NCI-H446 treated with DMSO at 0.1 percent for 48 hours (cell line): ENCODE measurements around the gene PCNX3.
"Not testable (repeated sequence)": the region's sequence is repeated elsewhere in the genome, so short reads cannot be mapped to it uniquely, and the experiment has no call there.

Experiments used
- DNase-seq: peaks from one replicate; lab custom pipeline; 2025; lab: John Stamatoyannopoulos, UW

Gene PCNX3

GRCh38 chr11:65655570-65656332 lies 40.2 kb downstream of the PCNX3 start:
- no peak for DNase-seq

DNA sequence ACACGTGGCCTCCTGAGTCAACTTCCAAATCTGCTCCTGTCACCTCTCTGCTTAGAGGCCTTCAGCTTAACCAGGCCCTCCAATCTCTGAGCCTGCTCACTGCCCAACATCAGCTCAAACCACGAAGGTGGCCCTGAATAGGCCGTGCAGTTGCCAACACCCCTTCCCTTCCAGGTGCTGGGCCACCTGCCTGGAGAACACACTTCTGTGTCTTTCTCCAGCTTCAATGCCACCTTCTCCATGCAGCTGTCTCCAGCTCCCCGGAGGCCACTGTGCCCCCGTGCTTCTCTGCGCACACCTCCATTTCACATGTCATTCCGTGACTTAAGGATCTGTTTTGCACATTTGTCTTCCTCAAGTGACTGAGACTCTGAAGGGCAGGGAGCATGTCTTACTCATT lies 41.9 kb downstream of the PCNX3 start:
- DNase-seq, result no peak

GRCh38 chr11:65658174-65659021 lies 42.8 kb downstream of the PCNX3 start:
- no peak for DNase-seq

GRCh38 chr11:65660038-65660437 lies 44.5 kb downstream of the PCNX3 start:
- DNase-seq, result no peak

DNA sequence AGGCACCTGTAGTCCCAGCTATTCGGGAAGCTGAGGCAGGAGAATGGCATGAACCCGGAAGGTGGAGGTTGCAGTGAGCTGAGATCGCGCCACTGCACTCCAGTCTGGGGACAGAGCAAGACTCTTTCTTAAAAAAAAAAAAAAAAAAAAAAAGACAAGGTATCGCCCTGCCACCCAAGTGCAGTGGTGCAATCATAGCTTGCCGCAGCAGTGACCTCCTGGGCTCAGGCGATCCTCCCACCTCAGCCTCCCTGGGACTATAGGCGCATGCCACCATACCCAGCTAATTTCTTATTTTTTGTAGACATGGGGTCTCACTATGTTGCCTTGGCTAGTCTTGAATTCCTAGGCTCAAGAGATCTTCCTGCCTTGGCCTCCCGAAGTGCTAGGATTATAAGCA lies 45.3 kb downstream of the PCNX3 start:
- DNase-seq, result not testable (repeated sequence)

- no peak for DNase-seq
Observed at GRCh38 chr11:65661599-65662246, 46.1 kb downstream of the PCNX3 start.

DNA sequence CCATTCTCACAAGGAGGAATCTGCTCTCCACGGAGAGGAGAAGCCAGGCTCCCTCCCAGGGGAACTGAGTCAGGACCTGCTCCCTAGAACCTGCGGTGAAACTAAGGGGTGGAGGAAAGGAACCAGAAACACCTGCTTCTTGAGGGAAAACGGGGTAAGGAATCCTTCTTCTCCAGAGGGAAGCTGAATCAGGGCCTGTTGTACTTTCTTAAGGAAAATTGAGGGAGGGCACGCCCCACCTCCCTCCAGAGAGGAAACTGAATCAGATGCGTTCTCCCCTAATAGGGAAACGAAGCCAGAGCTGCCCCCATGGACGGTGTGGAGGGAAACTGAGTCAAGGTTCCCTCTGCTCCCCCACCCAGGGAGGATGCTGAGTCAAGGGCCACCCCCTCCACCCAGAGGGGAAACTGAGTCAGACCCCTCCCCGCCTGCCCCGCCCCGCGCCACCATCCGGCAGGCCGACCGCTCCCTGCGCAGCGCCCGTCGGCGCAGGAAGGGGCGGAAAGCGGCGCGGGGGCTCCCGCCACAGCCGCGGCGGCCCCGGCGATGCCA lies 46.7 kb downstream of the PCNX3 start:
- DNase-seq, result no peak

GRCh38 chr11:65662799-65663638 lies 47.4 kb downstream of the PCNX3 start, which contains the start of gene RELA:
Gene RELA, minus strand, starts transcription at chr11:65662916. Its CDS starts 84 bp downstream, at chr11:65662832.
- peak; percentile 92 for DNase-seq

DNA sequence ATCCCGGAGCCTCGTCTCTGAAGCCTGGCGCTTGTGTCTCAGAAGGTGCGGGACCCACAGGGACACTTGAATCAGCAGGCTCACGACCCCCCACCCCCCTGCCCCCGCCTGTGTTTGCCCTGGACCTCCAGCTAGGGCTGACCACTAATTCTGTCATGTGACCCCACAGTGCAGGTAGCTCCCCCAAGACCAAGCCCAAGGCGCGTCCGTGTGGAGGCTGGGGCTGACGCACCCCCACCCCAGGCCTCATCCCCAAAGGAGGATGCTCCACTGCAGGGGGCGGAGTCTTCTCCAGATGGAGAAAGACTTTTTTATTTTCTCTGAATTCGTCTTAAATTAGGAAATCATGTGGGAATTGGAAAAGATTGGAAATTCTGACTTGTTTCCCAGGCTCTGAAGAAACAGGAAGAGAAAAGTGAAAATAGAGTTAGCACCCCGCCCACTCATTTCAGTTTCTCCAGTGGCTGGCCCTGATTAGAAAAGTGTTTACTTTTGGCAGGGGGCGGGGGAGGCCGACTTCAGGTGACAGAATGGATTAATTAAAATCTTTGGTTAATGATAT lies 48.1 kb downstream of the PCNX3 start:
- no peak for DNase-seq

- DNase-seq, result no peak
Observed at GRCh38 chr11:65672180-65672860, 56.7 kb downstream of the PCNX3 start.

DNA sequence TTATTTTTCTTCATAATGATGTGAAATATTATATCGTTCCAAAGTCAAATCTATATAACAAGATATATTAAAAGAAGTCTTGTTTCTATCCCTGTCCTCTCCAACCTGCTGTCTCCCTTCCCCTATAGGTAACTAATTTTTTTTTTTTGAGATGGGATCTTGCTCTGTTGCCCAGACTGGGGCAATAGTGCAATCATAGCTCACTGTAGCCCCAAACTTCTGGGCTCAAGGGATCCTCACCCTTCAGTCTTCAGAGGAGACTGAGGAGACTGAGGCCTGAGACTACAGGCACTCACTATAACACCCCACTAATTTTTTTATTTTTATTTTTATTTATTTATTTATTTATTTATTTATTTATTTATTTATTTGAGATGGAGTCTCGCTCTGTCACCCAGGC lies 57.4 kb downstream of the PCNX3 start:
- no peak for DNase-seq

DNA sequence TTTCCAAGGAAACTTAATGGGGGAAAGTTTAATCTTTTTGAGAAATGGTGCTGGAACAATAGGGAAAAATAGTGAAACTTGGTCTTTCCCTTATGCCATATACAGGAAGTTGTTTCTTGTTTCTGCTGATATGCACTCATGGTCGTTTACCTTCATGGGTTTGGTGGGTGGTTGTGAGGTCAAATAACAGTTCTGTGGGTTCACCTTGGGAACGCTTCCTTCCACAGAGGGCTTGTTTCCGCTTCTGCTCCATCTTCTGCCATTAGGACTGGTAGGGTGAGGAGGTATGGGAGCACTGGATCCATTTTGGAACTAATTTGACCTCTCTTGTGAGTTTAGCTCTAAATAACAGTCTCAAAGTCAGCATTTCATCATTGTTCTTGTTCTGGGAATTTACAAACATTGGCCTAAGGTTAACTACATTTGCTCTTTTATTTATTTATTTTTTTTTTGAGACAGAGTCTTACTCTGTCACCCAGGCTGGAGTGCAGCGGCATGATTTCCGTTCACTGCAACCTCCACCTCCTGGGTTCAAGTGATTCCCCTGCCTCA lies 64.7 kb downstream of the PCNX3 start:
- DNase-seq, result no peak

GRCh38 chr11:65683480-65683879 lies 67.9 kb downstream of the PCNX3 start:
- DNase-seq, result not testable (repeated sequence)

- DNase-seq, result no peak
Observed at GRCh38 chr11:65685981-65686380, 70.4 kb downstream of the PCNX3 start.
